GM12878 (cell line): ENCODE measurements around the gene KANSL2. TPM values are rescaled to one million over a fixed set of nuclear protein-coding genes. Genes with fewer than 3 reads are reported as not detected.

Experiments used
- ATF2 ChIP-seq: IDR thresholded peaks from 2 replicates; pipeline ENCODE4 v1.6.1; 2012; ENCODE audit warnings: low read length, inconsistent platforms
- BHLHE40 ChIP-seq, 2 experiments: fragments of 450-650 bp in 1 of 2; IDR thresholded peaks; 2 replicates each; pipeline ENCODE4 v1.6.1; 2011 to 2017; ENCODE audit warnings: low read depth in 2 of 2, borderline replicate concordance in 1 of 2, improper control_type of control experiment in 1 of 2, low read length in 1 of 2, mild to moderate bottlenecking in 1 of 2
- CBFB ChIP-seq: IDR thresholded peaks from 2 replicates; pipeline ENCODE4 v1.6.1; 2016; ENCODE audit warnings: antibody characterized with exemption, low read depth
- CHD1 ChIP-seq: IDR thresholded peaks from 2 replicates; pipeline ENCODE4 v1.6.1; 2012; ENCODE audit warnings: low read depth, low read length, improper control_type of control experiment
- CUX1 ChIP-seq: IDR thresholded peaks from 2 replicates; pipeline ENCODE4 v1.6.1; 2012; ENCODE audit warnings: improper control_type of control experiment, low read depth, low read length; ENCODE audit not compliant: insufficient replicate concordance
- MXI1 ChIP-seq: fragments of 150-350 bp; IDR thresholded peaks from 2 replicates; pipeline ENCODE4 v1.6.1; 2011; ENCODE audit warnings: low read depth, mild to moderate bottlenecking, inconsistent platforms, low read length, improper control_type of control experiment
- MYC ChIP-seq: IDR thresholded peaks from 2 replicates; pipeline ENCODE4 v1.6.1; 2011; ENCODE audit warnings: mild to moderate bottlenecking, low read length, moderate library complexity, inconsistent platforms; ENCODE audit not compliant: insufficient read depth, insufficient replicate concordance, insufficient read length, severe bottlenecking
- NR2C2 ChIP-seq: IDR thresholded peaks from 2 replicates; pipeline ENCODE4 v1.6.1; 2011; ENCODE audit warnings: borderline replicate concordance, low read depth; ENCODE audit not compliant: control insufficient read depth, insufficient read length
- POLR2A ChIP-seq: IDR thresholded peaks from 2 replicates; pipeline ENCODE4 v1.6.1; 2011; ENCODE audit warnings: low read depth, mild to moderate bottlenecking, low read length
- RAD21 ChIP-seq: IDR thresholded peaks from 2 replicates; pipeline ENCODE4 v1.6.1; 2011; ENCODE audit warnings: mild to moderate bottlenecking, low read depth, low read length, moderate library complexity; ENCODE audit not compliant: insufficient read depth
- RUNX3 ChIP-seq: IDR thresholded peaks from 2 replicates; pipeline ENCODE4 v1.6.1; 2012; ENCODE audit warnings: low read length, inconsistent platforms
- SREBF1 ChIP-seq: IDR thresholded peaks from 2 replicates; pipeline ENCODE4 v1.6.1; 2012; ENCODE audit warnings: mild to moderate bottlenecking, low read length
- SRF ChIP-seq, 2 experiments: IDR thresholded peaks; 2 replicates each; pipeline ENCODE4 v1.6.1; 2011; ENCODE audit warnings: low read depth in 2 of 2, low read length in 2 of 2, mild to moderate bottlenecking in 1 of 2, moderate library complexity in 1 of 2
- STAT1 ChIP-seq: fragments of 450-650 bp; conservative IDR thresholded peaks from 2 replicates; pipeline ENCODE4 v1.6.1; 2014; ENCODE audit warnings: antibody characterized with exemption, mild to moderate bottlenecking
- SUPT20H ChIP-seq: IDR thresholded peaks from 2 replicates; pipeline ENCODE4 v1.6.1; 2011; ENCODE audit warnings: low read depth, mild to moderate bottlenecking, low read length, moderate library complexity, borderline replicate concordance; ENCODE audit not compliant: control insufficient read depth
- SUZ12 ChIP-seq: fragments of 200-600 bp; sonication (generic); IDR thresholded peaks from one replicate; pipeline ENCODE4 v1.6.1; 2018; ENCODE audit warnings: antibody characterized with exemption, mild to moderate bottlenecking; ENCODE audit not compliant: unreplicated experiment
- TARDBP ChIP-seq: IDR thresholded peaks from 2 replicates; pipeline ENCODE4 v1.6.1; 2016; ENCODE audit warnings: borderline replicate concordance
- YBX1 ChIP-seq: fragments of 450-650 bp; IDR thresholded peaks from 2 replicates; pipeline ENCODE4 v1.6.1; 2016; ENCODE audit warnings: antibody characterized with exemption
- ZBTB11 ChIP-seq: fragments of 450-650 bp; formaldehyde crosslinking; IDR thresholded peaks from 2 replicates; pipeline ENCODE4 v1.5.0; 2022; ENCODE audit warnings: mild to moderate bottlenecking, missing genetic modification characterization
- ZSCAN29 ChIP-seq: fragments of 450-650 bp; IDR thresholded peaks from 2 replicates; pipeline ENCODE4 v1.6.1; 2017; ENCODE audit warnings: mild to moderate bottlenecking, moderate library complexity
- polyA plus RNA-seq, 11 experiments: library from polyadenylated mRNA; depleted of rRNA in 4 of 11; unstranded in 6 of 11; stranded (reverse) in 5 of 11; fragments of >200 nt; fragmentation: Nextera tagmentation in 4 of 11; fragmentation: Illumina TruSeq in 1 of 11; extraction: Ambion mirVana in 4 of 11; extraction: Trizol in 1 of 11; gene quantifications; 1 replicate in 1 of 11; 2 replicates in 10 of 11; pipeline versions ENCODE4 v1.2.1 to v1.2.3, GENCODE V29; 2011 to 2016; ENCODE audit warnings: inconsistent platforms in 2 of 11, missing spikeins in 2 of 11, low read depth in 1 of 11
- total RNA-seq, 4 experiments: library from RNA; depleted of rRNA in 3 of 4; stranded (reverse); fragments of >200 nt in 3 of 4; fragmentation: Illumina TruSeq in 1 of 4; extraction: Trizol in 1 of 4; gene quantifications; 2 replicates each; pipeline versions ENCODE4 v1.2.1 to v1.2.3, GENCODE V29; 2013 to 2021

The KANSL2 gene
- total and polyA plus RNA-seq, 10 of the 15 experiments (the other 5 are each of a cell fraction or from before 2014, with no cell fraction given), result 28.1 to 54.8 (median 40.9) TPM

DNA sequence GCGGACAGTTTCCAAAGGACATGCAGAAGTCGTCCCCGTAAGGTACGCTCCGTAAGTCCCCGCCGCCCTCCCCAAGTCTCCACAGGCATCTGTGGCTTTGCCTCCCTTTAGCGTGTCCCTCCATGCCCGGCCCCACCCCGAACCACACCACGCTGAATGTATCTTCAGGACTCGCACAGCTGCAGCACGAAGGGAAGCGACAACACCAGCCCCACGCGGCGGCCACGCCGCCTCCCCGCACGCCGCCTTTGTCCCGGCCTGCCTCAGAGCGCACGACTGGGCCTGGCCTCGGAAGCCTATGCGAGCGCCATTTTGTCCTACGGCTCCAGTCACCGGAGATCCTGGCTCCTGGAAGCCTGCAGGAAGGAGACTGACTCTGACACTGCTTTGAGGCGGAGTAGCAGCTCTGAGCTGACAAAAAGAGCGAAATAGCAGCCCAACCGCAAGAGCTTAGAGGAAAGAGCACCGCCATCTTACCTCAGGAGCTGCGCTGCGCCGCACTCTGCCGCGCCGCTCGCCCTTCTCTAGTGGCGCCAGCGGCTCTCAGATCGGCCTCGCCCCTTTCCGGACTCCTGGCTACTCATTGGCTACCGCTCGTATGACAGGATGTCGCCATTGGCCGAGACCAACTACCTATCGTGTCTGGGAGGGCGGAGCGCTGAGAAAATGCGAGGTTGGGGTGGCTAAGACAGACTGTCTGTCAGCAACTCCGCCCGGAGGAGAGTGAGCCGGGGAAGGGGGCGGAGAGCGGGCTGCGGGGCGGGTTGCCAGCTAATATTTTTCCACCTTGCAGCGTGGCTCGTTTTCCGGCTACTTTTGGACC, at the start of gene KANSL2 (continued):
- TF ChIP-seq ZBTB11 (CRISPR knock-in tag) (no peak), MYC (peak; percentile 89), ATF2 (no peak), SUZ12 (no peak), NR2C2 (no peak), CHD1 (0 out of 2 replicates have a peak, but pooled peaks have one; percentile 85), TARDBP (peak; percentile 52; the same call in 1 of the 2 replicates), RUNX3 (peak; percentile 91), ZSCAN29 (no peak), SUPT20H (no peak), POLR2A (peak; percentile 100), BHLHE40 (IDR thresholded peaks at IDR 0.05; ENCODE audit: borderline replicate concordance in 1 of 2, low read depth in 2 of 2, low read length in 1 of 2) (peak in 1 of 2 experiments; percentile 29; a peak in 1 of 4 replicates), YBX1 (no peak), CUX1 (no peak), STAT1 (no peak), CBFB (peak; percentile 97), SREBF1 (0 out of 2 replicates have a peak, but pooled peaks have one; percentile 15), MXI1 (peak; percentile 82), RAD21 (no peak), SRF (IDR thresholded peaks at IDR 0.05; ENCODE audit: low read depth in 2 of 2, low read length in 2 of 2) (no peak)
